ENCODE measurements around the gene CXCL12.

The CXCL12 gene

GRCh38 chr10:44330431-44330830 lies 54.5 kb downstream of the CXCL12 start:
- no peak for DNase-seq

- DNase-seq: no peak
Observed at GRCh38 chr10:44327461-44327860, 57.4 kb downstream of the CXCL12 start.
